Muscle of back (tissue), 11 donors: Measurements from ENCODE around the gene WDR59. TPM values are rescaled to one million over a fixed set of nuclear protein-coding genes. Genes with fewer than 3 reads are reported as not detected.

Source experiments
- DNase-seq, 3 donors: peaks; one replicate each; pipeline versions ENCODE4 v3.0.0 to v3.0.0-alpha.2; 2013
- polyA plus RNA-seq, 10 donors: library from polyadenylated mRNA; unstranded; fragments of 120-200 nt; gene quantifications; one replicate each; pipeline ENCODE4 v1.2.1, GENCODE V29; 2013; ENCODE audit not compliant: insufficient read length in 10 of 10

Gene WDR59
- polyA plus RNA-seq, 10 donors, result 32.0 to 61.8 (median 44.8) TPM

DNA sequence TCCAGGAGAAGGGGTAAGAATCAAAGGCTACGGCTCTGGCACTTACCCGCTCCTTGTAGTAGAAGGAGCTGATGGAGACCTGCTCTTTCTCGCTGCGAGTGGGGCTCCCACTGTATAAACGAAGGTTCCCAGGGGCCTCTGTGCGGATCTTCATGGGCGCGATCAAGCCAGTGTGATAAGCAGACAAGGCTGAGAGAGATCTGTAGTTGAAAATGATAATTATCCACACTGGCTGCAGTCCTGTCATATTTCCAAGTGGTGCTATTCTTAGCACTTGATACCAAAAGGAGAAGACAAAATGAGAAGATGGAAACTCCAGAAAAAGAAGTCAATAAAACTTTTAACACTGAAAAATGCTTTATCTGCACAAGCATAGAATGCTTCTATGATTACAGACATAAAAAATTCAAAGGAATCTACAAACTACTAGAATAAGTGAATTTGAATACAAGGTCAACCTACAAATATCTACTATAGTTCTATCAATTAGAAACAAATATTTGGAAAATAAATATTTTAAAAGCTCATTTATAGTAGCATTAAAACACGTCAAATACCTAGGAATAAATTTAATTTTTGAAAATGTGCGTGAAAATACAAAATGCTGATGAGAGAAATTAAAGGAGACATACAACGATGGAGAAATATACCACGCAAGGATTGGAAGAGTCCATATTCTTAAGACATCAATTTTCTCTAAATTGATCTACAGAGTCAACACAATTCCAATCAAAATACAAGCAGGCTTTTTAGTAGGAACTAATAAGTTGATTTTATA lies 80.8 kb downstream of the WDR59 start:
- DNase-seq, result no peak

DNA sequence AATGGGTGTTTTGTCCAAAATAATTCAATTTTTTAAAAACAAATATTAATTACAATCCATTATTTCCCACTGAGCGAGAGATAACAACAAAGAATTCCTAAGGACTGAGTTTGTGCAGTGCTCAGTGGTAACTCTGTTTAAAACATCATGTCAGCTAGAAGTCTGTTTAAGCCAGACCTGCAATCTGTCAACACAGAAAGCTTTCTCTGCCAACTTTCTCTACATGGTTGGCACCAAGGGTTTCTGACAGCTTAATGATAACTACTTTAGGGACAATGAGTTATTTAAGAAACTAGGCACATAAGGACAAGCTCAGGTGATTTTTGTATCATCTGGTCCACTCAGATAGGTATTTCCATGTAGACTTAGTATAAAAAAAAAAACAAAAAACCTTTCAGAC lies 81.8 kb downstream of the WDR59 start:
- no peak for DNase-seq

DNA sequence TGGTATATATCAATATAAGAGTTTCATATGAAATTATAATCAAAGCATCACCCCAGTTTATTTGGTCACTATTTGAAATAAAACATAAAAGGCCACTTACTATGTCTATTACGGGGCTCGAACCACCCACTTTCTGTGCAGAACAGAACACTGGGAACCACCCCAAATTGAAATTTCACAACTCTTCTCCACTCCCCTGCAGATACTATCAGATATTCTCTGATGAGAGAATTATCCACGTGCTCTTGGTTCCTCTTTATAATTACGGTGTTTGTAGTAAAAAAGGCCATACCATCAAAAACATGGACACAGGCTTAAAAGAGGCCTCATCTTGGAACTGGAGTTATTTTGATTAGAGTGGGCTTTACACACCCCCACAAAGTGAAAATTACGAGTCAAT lies 82.8 kb downstream of the WDR59 start:
- DNase-seq, result no peak

DNA sequence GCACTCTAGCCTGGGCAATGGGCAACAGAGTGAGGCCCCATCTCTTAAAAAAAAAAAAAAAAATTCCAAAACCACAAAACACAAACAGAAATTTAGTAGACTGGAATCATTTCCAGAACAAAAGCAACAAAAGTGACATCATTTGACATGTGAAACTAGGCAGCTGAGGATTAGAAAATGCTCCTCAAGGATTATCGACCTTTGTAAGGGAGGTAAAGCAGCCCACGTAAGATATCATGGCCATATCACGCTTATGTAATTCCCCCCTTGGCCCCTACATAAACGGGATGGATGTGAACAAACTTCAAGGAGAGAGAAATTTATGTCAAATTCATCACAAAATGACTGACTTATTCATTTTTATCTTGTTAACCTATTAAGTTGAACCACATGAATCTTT lies 83.3 kb downstream of the WDR59 start:
- no peak for DNase-seq

DNA sequence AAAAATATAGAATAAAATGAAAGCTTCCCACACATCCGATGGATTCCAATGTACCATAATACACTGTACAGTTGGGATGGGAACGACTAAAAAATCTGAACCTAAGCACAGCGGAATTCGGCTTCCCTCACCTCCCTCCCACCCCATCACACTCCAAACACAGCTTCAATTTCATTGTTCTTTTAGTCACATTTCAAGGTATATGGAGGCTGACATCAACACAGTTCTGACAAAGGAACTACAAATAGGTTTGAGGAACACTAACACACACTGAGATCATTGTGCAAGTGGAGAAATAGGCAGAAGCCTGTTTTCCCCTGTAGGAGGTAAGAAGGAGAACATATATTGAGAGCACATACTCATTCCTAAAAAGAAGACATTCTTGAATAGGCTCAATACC lies 85.1 kb downstream of the WDR59 start:
- DNase-seq, result no peak

DNA sequence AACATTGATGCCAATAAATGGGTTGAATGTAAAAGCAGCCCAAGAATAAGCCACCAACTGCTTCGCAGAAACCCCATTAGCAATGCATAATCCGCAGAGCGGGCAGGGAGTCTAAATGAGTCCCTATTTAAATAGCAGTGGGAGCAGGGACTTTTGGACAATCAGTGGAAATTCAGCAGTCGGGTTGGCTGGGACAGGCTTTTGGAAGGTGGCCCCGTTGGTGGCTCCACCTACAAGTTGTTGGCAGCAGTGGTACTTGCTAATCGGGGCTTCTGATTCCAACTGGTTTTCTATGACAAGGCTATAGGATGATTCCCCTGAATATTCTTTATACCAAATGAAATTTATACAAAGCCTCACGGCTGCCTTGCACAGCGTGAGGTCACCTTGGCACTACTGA lies 86.3 kb downstream of the WDR59 start:
- DNase-seq, result no peak

DNA sequence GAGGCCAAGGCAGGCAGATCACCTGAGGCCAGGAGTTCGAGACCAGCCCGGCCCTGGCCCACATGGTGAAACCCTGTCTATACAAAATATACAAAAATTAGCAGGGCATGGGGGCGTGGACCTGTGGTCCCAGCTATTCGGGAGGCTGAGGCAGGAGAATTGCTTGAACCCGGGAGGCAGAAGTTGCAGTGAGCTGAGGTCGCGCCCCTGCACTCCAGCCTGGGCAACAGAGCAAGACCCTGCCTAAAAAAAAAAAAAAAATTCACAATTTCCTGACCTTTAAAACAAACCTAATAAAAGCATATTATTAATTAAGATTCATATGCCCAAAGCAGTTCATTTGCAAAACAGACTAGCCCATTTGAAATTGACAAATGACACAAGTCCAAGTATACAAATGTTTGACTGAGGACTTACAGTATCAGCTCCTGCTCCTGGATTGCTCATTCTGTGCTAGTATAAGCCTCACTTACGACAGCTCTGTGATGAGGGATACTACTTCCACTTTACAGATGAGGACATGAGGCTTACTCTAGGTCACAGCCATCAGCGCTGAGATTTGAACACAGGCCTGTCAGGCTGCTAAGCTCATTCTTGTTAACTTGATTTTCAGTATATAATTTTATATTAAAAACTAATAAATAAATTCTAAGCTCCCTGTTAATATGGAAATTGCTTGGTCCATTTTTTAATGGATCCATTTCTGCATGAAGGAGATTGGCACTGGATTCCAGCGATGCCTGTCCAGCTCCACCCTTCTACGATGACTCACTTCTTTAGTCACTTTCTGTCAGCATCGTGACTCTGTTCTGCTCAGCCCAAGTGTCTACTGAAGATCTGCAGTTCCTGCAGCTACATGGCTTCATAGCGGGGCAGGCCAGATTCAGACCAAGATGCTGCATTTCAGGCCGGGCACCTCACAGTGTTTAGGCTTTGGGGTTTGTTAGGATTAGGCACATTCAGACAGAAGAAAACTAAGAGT lies 88.2 kb downstream of the WDR59 start:
- peak in 1 of 3 donors; percentile 3 for DNase-seq

DNA sequence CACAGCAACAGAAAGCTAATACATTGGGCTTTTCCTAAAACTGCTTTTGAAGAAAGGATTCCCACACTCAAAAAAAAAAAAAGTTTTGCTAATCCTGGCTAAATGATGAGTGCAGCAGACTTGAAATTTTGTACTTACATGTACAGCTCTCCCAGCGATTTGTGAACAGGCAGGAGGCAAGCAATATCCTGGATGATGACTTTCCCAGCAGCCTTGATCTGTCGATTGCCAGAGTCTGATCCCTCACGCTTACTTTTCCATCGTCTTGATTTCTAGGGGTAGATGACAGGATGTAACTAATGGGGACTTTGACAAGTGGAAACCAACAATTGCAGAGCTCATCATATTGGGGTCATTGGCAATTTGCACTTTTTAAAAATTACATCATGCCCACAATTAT lies 91.4 kb downstream of the WDR59 start:
- DNase-seq, result peak in 2 of 3 donors; percentile 42 to 56

DNA sequence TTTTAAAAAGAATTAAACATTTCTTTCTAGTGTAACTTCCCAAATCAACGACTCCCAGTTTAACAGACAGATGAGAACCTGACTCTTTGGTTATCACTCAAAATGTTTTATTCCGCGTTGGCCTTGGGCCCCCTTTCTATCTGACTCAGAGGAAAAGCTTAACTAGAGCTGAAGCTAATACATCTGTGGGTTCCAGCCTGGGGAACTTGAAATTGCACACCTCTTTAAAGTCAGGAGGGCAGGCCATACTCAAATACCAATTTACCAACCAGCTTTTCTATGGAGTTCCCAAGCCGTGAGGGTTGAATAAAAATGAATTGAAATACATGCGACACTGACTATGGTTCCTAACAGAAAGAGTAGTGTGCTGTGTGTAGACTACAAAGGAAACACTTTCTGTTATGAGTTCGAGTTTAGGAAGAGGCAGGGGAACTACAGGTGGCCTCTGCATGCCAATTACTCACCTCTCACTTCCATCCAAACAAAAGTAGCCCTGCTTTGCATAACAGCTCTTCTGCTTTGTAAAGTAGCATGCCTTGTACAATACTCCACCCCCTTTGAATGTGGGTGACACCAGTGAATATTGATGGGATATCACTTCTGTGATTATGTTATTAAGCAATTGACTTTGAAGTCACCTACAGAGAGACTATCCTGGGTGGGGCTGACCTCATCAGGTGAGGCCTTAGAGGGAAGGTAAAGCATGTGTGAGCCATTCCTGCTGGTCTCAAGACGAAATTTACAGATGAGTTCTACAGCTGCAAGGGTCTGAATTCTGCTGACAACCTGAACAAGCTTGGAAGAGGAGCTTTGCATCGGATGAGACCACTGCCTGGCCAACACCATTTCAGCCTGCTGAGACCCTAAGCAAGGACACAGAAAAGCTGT lies 92.1 kb downstream of the WDR59 start:
- no peak for DNase-seq

DNA sequence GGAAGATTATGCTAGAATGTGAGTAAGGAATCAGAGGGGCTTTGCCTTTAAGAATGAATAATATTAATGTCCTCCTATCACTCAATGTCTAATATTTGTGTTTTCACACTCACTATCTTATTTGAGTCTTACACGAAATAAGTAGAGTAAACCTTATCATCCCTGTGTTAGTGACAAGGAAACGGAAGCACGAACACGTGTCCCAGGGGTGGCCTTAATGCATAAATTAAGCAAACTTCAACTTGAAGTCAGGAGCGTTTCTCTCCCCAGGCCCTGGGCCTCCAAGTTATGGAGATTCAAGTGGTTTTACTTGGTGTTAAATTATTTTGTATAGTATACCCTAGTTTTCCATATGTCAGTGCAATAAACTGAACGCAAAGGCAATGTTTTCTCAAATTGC lies 96.0 kb downstream of the WDR59 start:
- DNase-seq, result no peak

DNA sequence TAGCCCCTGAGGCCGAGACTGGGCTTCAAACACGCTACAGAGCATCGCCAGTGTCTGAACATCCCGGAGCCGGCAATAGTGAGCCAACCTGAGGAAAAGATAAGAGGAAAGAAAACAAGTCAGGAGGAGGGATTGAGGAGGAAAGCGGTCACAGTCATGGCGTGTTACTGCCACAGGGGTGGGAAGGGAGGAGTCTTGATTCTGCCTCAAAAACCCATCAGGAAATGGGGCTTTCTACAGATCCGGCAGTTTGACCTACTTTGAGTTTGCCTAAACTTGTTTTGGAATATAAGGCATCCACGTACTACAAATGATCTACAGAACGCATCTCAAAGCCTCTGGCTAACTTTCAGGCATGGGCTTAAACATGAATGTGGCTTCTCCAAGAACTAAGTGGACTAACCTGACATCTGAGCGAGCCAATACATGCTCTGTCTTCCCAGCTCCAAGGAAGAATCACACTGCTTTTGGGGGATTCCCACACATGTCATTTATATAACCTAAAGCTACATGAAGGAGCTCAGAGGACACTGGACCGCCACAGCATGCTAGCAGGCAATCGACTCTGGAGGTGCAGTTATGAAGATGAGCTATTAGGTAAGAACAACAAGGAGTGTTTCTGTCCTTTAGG lies 96.6 kb downstream of the WDR59 start:
- no peak for DNase-seq

DNA sequence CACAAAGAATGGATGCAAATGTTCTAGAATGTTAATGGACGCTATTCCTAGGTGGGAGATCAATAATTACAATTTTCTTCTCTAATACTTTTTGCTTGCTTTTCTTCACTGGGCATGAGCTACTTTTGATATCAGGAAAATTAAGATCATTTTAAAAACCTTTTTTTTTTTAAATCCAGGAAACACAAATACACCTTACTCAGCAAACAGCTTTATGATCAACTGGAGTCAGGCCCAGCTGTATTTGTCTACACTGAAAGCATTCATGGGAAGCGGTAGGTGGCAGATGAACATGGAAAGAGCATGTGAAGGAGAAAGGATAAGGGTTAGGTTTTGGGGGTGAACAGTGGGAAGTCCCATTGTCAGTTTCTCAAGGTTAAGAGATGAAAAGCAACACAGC lies 97.8 kb downstream of the WDR59 start:
- DNase-seq, result no peak

DNA sequence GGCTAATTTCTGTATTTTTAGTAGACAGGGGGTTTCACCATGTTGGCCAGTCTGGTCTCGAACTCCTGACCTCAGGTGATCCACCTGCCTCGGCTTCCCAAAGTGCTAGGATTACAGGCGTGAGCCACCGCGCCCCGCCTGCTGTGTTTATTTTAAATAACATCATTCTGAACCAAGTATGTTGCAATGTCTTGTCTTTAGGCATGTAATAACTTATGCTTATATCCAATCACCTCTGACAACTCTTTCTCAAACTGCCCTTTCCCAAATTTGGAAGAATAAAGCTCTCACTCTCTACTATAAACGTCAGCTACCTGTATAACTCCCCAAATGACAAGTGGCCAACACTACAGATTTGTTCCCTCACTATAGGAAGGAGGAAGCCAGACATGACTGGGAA lies 107.2 kb downstream of the WDR59 start:
- DNase-seq, result no peak

DNA sequence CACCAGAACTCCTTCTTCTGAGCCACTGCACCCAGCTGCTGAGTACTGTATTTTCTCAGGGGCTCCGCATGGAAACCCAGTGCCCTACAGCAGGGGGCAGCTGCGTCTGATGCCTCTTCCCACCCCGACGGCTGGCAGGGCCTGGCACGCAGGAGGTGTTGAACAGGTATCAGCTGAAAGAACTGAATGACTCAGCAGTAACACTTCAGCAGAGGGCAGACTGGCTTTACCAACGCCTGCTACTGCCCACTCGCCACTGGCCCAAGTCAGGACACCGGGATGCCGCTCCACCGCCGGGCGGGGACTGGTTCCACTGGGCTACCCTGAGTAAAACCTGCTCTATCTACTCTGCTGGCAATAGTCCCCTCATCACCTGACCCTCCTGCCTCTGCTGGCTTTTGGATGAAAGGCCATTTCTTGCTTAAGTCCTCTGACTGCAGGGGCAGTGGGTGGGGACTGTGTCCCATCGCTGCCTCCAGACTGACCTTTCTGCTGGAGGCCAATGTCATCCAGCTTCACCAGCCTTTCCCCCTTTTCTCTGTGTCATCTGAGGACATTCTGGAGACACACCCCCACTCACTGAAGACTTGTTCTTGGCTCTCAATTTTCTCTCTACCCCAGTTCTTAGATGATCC lies 109.9 kb downstream of the WDR59 start:
- no peak for DNase-seq

DNA sequence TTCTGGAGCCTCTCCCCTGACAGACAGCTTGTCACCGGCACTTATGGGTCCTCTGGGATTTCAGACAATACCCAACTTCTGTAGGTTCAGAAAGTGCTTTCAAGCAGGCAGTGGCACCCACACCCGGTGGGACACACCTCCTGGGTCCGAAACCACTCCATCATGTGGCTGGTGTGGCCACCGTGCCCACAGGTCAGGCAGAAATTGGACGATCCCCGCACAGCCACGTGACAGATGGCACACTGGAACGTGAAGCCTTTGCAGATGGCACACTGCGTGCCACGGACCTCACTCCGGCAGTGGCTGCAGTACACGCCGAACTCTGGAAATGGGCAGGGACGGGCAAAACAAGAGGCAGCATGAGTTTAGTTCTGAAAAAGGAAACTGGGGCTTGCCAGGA lies 110.8 kb downstream of the WDR59 start:
- DNase-seq, result no peak

DNA sequence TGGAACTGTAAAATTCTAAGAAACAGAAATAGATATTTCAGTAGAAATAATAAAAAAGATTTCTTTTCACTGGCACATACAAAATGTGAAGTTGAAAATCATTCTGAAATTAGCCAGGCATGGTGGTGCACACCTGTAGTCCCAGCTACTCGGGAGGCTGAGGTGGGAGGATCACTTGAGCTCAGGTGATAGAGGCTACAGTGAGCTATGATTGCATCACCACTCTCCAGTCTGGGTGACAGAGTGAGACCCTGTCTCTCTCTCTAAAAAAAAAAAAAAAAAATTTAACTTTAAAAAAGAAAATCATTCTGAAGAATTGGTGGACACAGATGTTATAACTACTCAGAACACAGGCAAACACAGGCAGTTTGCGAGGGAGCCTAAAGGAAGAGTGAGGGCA lies 112.6 kb downstream of the WDR59 start:
- no peak for DNase-seq

DNA sequence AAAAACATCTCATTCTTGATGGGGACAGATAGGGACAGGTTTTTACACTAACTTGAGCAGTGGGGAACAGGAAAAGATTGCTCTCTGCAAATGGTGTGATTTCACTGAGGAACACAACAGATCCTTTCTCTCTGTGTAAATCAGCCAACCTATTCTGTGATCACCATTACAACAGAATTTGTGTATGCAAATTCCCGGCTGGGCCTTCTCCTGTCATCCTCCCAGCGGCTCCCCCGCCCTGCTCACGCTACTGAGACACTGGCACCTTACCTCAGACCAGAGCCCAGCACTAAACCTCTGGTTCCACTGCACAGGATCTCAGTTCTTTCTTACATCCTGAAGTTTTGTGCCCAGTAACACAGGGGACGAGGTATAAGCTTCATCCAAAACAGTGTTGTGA lies 113.3 kb downstream of the WDR59 start:
- no peak for DNase-seq

DNA sequence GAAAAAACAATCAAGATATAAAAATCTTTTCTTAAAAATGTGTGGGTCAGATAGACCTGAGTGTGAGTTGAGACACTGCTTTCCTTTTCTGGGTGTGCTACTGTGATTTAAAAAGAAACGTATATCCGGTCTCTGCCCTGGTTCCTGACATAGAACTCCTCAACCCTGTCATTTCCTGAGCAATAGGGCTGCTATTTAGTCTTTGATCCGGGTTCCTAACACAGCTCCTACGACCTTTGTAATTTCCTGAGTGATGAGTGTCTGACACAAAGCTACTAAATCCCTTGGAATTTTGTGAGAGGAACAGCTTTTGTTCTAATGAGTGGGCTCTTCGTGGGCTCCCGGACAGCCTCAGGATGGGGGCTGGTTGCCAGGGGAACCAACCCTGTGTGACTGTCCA lies 116.4 kb downstream of the WDR59 start:
- peak in 2 of 3 donors; percentile 11 to 13 for DNase-seq

DNA sequence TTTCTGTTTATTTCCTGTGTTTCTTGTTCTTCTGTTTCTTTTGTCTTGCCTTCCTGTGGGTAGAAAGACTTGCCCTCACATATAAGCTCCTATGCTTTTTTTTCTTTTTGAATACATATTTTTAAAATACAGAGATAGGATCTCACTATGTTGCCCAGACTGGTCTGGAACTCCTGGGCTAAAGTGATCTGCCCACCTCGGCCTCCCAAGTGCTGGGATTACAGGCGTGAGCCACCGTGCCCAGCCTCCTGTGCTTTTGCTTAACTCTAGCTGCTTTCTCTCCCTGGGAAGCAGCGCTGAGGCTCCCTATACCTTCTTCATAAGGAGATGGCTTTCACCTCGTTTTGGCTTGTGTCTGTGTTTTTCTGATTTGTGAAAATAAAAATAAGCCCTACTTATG lies 116.9 kb downstream of the WDR59 start:
- no peak for DNase-seq

DNA sequence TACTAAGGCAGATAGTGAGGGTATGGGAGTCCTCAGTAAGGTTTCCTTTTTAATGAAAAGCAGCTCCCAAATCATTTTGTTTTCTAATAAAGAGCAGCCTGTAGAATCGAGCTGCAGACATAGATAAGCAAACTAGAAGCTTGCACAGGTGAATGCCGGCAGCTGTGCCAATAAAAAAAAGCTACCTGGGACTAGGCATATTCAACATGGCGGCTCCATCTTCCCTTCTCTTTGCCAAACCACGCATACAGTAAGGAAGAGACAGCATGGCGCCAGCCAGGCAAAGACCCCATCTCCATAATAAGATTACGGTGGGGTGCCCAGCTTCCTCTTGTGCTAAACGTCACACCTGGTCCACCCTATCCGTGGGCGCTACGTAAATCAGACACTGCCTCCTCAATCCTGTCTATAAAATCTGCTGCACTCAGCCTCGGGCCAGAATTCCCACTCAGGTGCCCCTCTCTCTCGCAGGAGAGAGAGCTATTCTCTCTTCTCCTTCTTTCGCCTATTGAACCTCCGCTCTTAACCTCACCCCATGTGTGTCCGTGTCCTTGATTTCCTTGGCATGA lies 117.6 kb downstream of the WDR59 start:
- no peak for DNase-seq
